HuH-7.5 (cell line): ENCODE results near the gene UBP1.
"Not testable (repeated sequence)": the region's sequence is repeated elsewhere in the genome, so short reads cannot be mapped to it uniquely, and the experiment has no call there.

Experiments used
- DNase-seq: peaks from one replicate; pipeline ENCODE4 v3.0.0; 2011; ENCODE audit warnings: low spot score

UBP1 gene

GRCh38 chr3:33440328-33441224 lies at the start of gene UBP1:
UBP1 (minus strand) TSS chr3:33440405; CDS start chr3:33439848, 557 bp downstream.
- peak; percentile 98 for DNase-seq

GRCh38 chr3:33488683-33489082 lies 48.5 kb upstream of the UBP1 start:
- DNase-seq: no peak

GRCh38 chr3:33488246-33488645 lies 48.0 kb upstream of the UBP1 start:
- no peak for DNase-seq

- DNase-seq: no peak
Measured at GRCh38 chr3:33482111-33482521, 41.9 kb upstream of the UBP1 start.

- DNase-seq: no peak
Measured at GRCh38 chr3:33474896-33475295, 34.7 kb upstream of the UBP1 start.

GRCh38 chr3:33473813-33474212 lies 33.6 kb upstream of the UBP1 start:
- DNase-seq: no peak

GRCh38 chr3:33467786-33468185 lies 27.6 kb upstream of the UBP1 start:
- DNase-seq: no peak

- DNase-seq: no peak
Measured at GRCh38 chr3:33461097-33461496, 20.9 kb upstream of the UBP1 start.

- not testable (repeated sequence) for DNase-seq
Measured at GRCh38 chr3:33459577-33459976, 19.4 kb upstream of the UBP1 start.

GRCh38 chr3:33458446-33458845 lies 18.2 kb upstream of the UBP1 start:
- no peak for DNase-seq

GRCh38 chr3:33456756-33457155 lies 16.6 kb upstream of the UBP1 start:
- no peak for DNase-seq

GRCh38 chr3:33453331-33453761 lies 13.1 kb upstream of the UBP1 start:
- DNase-seq: no peak

GRCh38 chr3:33451994-33452393 lies 11.8 kb upstream of the UBP1 start:
- not testable (repeated sequence) for DNase-seq

- DNase-seq: no peak
Measured at GRCh38 chr3:33447958-33448357, 7.8 kb upstream of the UBP1 start.

GRCh38 chr3:33447256-33447625 lies 7.0 kb upstream of the UBP1 start:
- not testable (repeated sequence) for DNase-seq

- DNase-seq: no peak
Measured at GRCh38 chr3:33442190-33442589, 2.0 kb upstream of the UBP1 start.

GRCh38 chr3:33441225-33441976 lies 1.2 kb upstream of the UBP1 start:
- no peak for DNase-seq

- DNase-seq: peak; percentile 32
Measured at GRCh38 chr3:33439546-33440327, 468 bp downstream of the UBP1 start.

GRCh38 chr3:33438881-33439545 lies 1.2 kb downstream of the UBP1 start:
- DNase-seq: no peak

GRCh38 chr3:33438284-33438668 lies 1.9 kb downstream of the UBP1 start:
- DNase-seq: no peak

GRCh38 chr3:33437556-33438283 lies 2.5 kb downstream of the UBP1 start:
- no peak for DNase-seq
